ENCODE measurements around the gene TSPAN3. TPM values are rescaled to one million over a fixed set of nuclear protein-coding genes. Genes with fewer than 3 reads are reported as not detected.

TSPAN3 gene
- total RNA-seq, 2 experiments from 2014 or later, result 14.7 to 15.5 TPM

GRCh38 chr15:77009176-77009575 lies 61.7 kb downstream of the TSPAN3 start:
- H3K4me3 ChIP-seq (ENCODE audit: low read length), result no peak overlapping the region
- no peak for TF ChIP-seq CTCF (IDR thresholded peaks at IDR 0.05)
- no peaks in the 10 kb centered on the region for H3K9me3 Mint-ChIP-seq
- no peak overlapping the region for H3K4me3 Mint-ChIP-seq
- peaks cover 36% of the 10 kb centered on the region for H3K36me3 ChIP-seq (ENCODE audit: insufficient read depth, low read length)
- peaks cover 79% of the 10 kb centered on the region for H3K4me1 Mint-ChIP-seq (ENCODE audit: low read depth)
- peaks cover 61% of the 10 kb centered on the region for H3K36me3 Mint-ChIP-seq (ENCODE audit: low read depth)
- no peak for DNase-seq
- ChIA-PET CTCF (interaction anchor here (1.1 kb wide), 1 partner anchor 15 kb away, joined by 3 read pairs; no protein-coding TSS in a partner anchor), POLR2A (interaction anchor here (2.3 kb wide), 1 partner anchor 13 kb away, joined by 5 read pairs; no protein-coding TSS in a partner anchor)
- no peaks in the 10 kb centered on the region for H3K27me3 Mint-ChIP-seq
- no peak for ATAC-seq (ENCODE audit: poor library complexity)
- peak overlapping the region; percentile 21 to 34 for H3K27ac ChIP-seq (ENCODE audit: low read depth in 1 of 2, low read length in 2 of 2)
- H3K27ac Mint-ChIP-seq, result peak overlapping the region; percentile 74
- no peaks in the 10 kb centered on the region for H3K27me3 ChIP-seq (ENCODE audit: control insufficient read depth in 1 of 2, insufficient read depth in 2 of 2, low read length in 2 of 2)
- intact Hi-C loops (cut with DNase I, micrococcal nuclease), result no loop called here
- H3K9me3 ChIP-seq (ENCODE audit: control insufficient read depth in 1 of 2, insufficient read depth in 1 of 2, low read length in 2 of 2), result no peaks in the 10 kb centered on the region
- H3K4me1 ChIP-seq (ENCODE audit: insufficient read depth, low read length), result peaks cover 86% of the 10 kb centered on the region

- H3K36me3 ChIP-seq (ENCODE audit: insufficient read depth, low read length), result peaks cover 47% of the 10 kb centered on the region
- H3K4me1 ChIP-seq (ENCODE audit: insufficient read depth, low read length), result peaks cover 86% of the 10 kb centered on the region
- no peak for TF ChIP-seq CTCF (IDR thresholded peaks at IDR 0.05)
- H3K27me3 Mint-ChIP-seq, result no peaks in the 10 kb centered on the region
- ChIA-PET CTCF (interaction anchor here (1.8 kb wide), 1 partner anchor 31 kb away, joined by 6 read pairs; no protein-coding TSS in a partner anchor), POLR2A (interaction anchor here (1.1 to 4.5 kb wide), 3 partner anchors 9 kb away, joined by 7 to 34 read pairs (median 12); partner anchors contain the start of gene PSTPIP1)
- H3K9me3 ChIP-seq (ENCODE audit: control insufficient read depth in 1 of 2, insufficient read depth in 1 of 2, low read length in 2 of 2), result no peaks in the 10 kb centered on the region
- ATAC-seq (ENCODE audit: poor library complexity) (no peak), DNase-seq (peak in 2 of 14 experiments; percentile 59)
- peak overlapping the region; percentile 2 for H3K4me3 Mint-ChIP-seq
- peak overlapping the region; percentile 55 to 66 for H3K27ac ChIP-seq (ENCODE audit: low read depth in 1 of 2, low read length in 2 of 2)
- H3K4me3 ChIP-seq (ENCODE audit: low read length), result no peak overlapping the region
- peak overlapping the region; percentile 91 for H3K27ac Mint-ChIP-seq
- peaks cover 60% of the 10 kb centered on the region for H3K36me3 Mint-ChIP-seq (ENCODE audit: low read depth)
- H3K4me1 Mint-ChIP-seq (ENCODE audit: low read depth), result peaks cover 80% of the 10 kb centered on the region
- H3K9me3 Mint-ChIP-seq, result no peaks in the 10 kb centered on the region
- H3K27me3 ChIP-seq (ENCODE audit: control insufficient read depth in 1 of 2, insufficient read depth in 2 of 2, low read length in 2 of 2), result no peaks in the 10 kb centered on the region
- intact Hi-C loops (cut with DNase I, micrococcal nuclease), result no loop called here
Observed at GRCh38 chr15:77004189-77004588, 66.7 kb downstream of the TSPAN3 start.

- H3K27ac ChIP-seq (ENCODE audit: low read depth in 1 of 2, low read length in 2 of 2), result peak overlapping the region; percentile 55 to 66
- H3K4me1 Mint-ChIP-seq (ENCODE audit: low read depth), result peaks cover 83% of the 10 kb centered on the region
- peak overlapping the region; percentile 78 for H3K4me3 Mint-ChIP-seq
- no peak for TF ChIP-seq CTCF (IDR thresholded peaks at IDR 0.05)
- H3K36me3 ChIP-seq (ENCODE audit: insufficient read depth, low read length), result peaks cover 41% of the 10 kb centered on the region
- CTCF ChIA-PET, result interaction anchor here (1.8 kb wide), 1 partner anchor 30 kb away, joined by 6 read pairs; no protein-coding TSS in a partner anchor
- peaks cover 86% of the 10 kb centered on the region for H3K4me1 ChIP-seq (ENCODE audit: insufficient read depth, low read length)
- DNase-seq (peak in 13 of 14 experiments; percentile 39 to 89 (median 61)), ATAC-seq (ENCODE audit: poor library complexity) (peak; percentile 85)
- no peaks in the 10 kb centered on the region for H3K27me3 Mint-ChIP-seq
- peak overlapping the region; percentile 91 for H3K27ac Mint-ChIP-seq
- no peaks in the 10 kb centered on the region for H3K27me3 ChIP-seq (ENCODE audit: control insufficient read depth in 1 of 2, insufficient read depth in 2 of 2, low read length in 2 of 2)
- intact Hi-C loops (cut with DNase I, micrococcal nuclease), result no loop called here
- H3K9me3 ChIP-seq (ENCODE audit: control insufficient read depth in 1 of 2, insufficient read depth in 1 of 2, low read length in 2 of 2), result no peaks in the 10 kb centered on the region
- H3K4me3 ChIP-seq (ENCODE audit: low read length), result peak overlapping the region; percentile 21
- peaks cover 64% of the 10 kb centered on the region for H3K36me3 Mint-ChIP-seq (ENCODE audit: low read depth)
- H3K9me3 Mint-ChIP-seq, result no peaks in the 10 kb centered on the region
- POLR2A ChIA-PET, result interaction anchor here (0.6 to 1.9 kb wide), 5 partner anchors 8 to 28 kb away, joined by 3 to 12 read pairs (median 5); partner anchors contain the start of gene PSTPIP1
Observed at GRCh38 chr15:77002954-77003912, 67.7 kb downstream of the TSPAN3 start.
